Heart left ventricle (tissue), 16 donors: ENCODE results near the gene WDR86. TPM values are rescaled to one million over a fixed set of nuclear protein-coding genes. Genes with fewer than 3 reads are reported as not detected.

Source experiments
- ATAC-seq, 4 donors: fragments of 200-7000 bp; cut with Tn5 transposase; one replicate each; pipeline ENCODE4 v1.9.1; 2020 to 2022; ENCODE audit warnings: moderate library complexity in 4 of 4, mild to moderate bottlenecking in 3 of 4, moderate number of reproducible peaks in 1 of 4
- DNase-seq, 5 donors: peaks; one replicate each; pipeline ENCODE4 v3.0.0-alpha.2; 2020
- H3K27ac ChIP-seq, 12 donors: fragments of 200-600 bp; sonication (generic) in 4 of 12; one replicate each; pipeline versions ENCODE4 v1.5.0 to v1.8.0; 2016 to 2022; ENCODE audit warnings: mild to moderate bottlenecking in 2 of 12
- H3K27me3 ChIP-seq, 9 donors: fragments of 200-600 bp; sonication (generic) in 2 of 9; one replicate each; pipeline versions ENCODE4 v1.5.1 to v1.8.0; 2016 to 2022; ENCODE audit warnings: mild to moderate bottlenecking in 3 of 9
- H3K36me3 ChIP-seq, 9 donors: fragments of 200-600 bp; sonication (generic) in 2 of 9; one replicate each; pipeline versions ENCODE4 v1.5.0 to v1.8.0; 2018 to 2022; ENCODE audit warnings: mild to moderate bottlenecking in 2 of 9
- H3K4me1 ChIP-seq, 12 donors: fragments of 200-600 bp; sonication (generic) in 4 of 12; one replicate each; pipeline versions ENCODE4 v1.5.0 to v1.8.0; 2016 to 2022; ENCODE audit warnings: mild to moderate bottlenecking in 3 of 12
- H3K4me3 ChIP-seq, 12 donors: fragments of 200-600 bp; sonication (generic) in 4 of 12; one replicate each; pipeline versions ENCODE4 v1.5.0 to v1.8.0; 2017 to 2022; ENCODE audit warnings: mild to moderate bottlenecking in 9 of 12, moderate library complexity in 4 of 12
- H3K9me3 ChIP-seq, 12 donors: fragments of 200-600 bp; sonication (generic) in 4 of 12; one replicate each; pipeline versions ENCODE4 v1.5.0 to v1.8.0; 2016 to 2022; ENCODE audit warnings: mild to moderate bottlenecking in 1 of 12
- CTCF ChIP-seq, 12 donors: fragments of 200-600 bp; sonication (generic) in 4 of 12; IDR thresholded peaks; one replicate each; pipeline versions ENCODE4 v1.5.0 to v1.8.0; 2018 to 2022; ENCODE audit warnings: antibody characterized with exemption in 12 of 12, mild to moderate bottlenecking in 5 of 12
- POLR2A ChIP-seq, 2 donors: fragments of 450-650 bp; IDR thresholded peaks; one replicate each; pipeline ENCODE4 v1.6.1; 2017; ENCODE audit warnings: antibody characterized with exemption in 2 of 2, mild to moderate bottlenecking in 2 of 2, moderate library complexity in 2 of 2
- WGBS, 4 donors: extraction: QIAGEN DNeasy Blood & Tissue Kit in 2 of 4; methylation state at CpG; one replicate each; pipeline versions ENCODE4 v1.1.5 to v1.1.7; 2013 to 2018; 5-methylcytosine and 5-hydroxymethylcytosine counted together
- intact Hi-C, 10 donors: fragments of 100-400 bp; cut with DNase I; formaldehyde crosslinking; loops; one replicate each; pipeline versions ENCODE4 v1.11.1 to v1.14.2; 2022
- polyA plus RNA-seq, 2 donors: library from polyadenylated mRNA; stranded (reverse); fragments of 200-250 nt; gene quantifications; one replicate each; pipeline ENCODE4 v1.2.3, GENCODE V29; 2013
- total RNA-seq, 9 donors: library from RNA; depleted of rRNA in 2 of 9; stranded (reverse); fragments of >200 nt in 2 of 9; fragmentation: NEBNext Ultra II Directional in 3 of 9; extraction: Animal tissue kit (Norgen Biotek cat#: 25700) in 3 of 9; gene quantifications; one replicate each; pipeline versions ENCODE4 v1.1.0 to v1.2.4, GENCODE V29; 2016 to 2023
- donor health status: ischemic (EF 13 %, LVEDD 7.1; RV severe dilation, severe dysfunction).
- donor health status: healthy with polysubstance abuse.
- donor health status: DM: no; HTN: yes; CAD: no.
- donor health status: DM: no; HTN: no; CAD: no.
- donor health status: ischemic (EF 25% LVEDD 6.9; RV normal size, moderate dysfunction).
- donor health status: ischemic (EF 25% LVEDD 5.7; RV mildly dilated, moderate dysfunction).
- donor health status: healthy.
- donor health status: DM: yes; HTN: yes; CAD: no.
- donor health status: ischemic (EF 35%, LVEDD 5.7; RV mildly dilated, moderate dysfunction).
- donor health status: nonischemic (EF 11% LVEDD 7.7; RV severe dilation, severe dysfunction).
- donor health status: DM: yes; HTN: yes; CAD: no.
- donor health status: PGD.
- donor health status: ischemic (EF 29% LVEDD 5.4; RV normal size, mild dysfunction).
- donor health status: nonischemic (EF 23%, LVEDD 6.1; RV moderate dilation, normal function).

Gene WDR86
- total and polyA plus RNA-seq, 11 donors, result 0.37 to 1.7 (median 0.52) TPM; not detected in 5

- ATAC-seq, result peak in 1 of 4 donors; percentile 17
- WGBS, 4 donors, result 15 to 32% (median 24%) methylated on average over 24 to 51 of the region's 51 CpGs
Observed at GRCh38 chr7:151439855-151440798, 30.3 kb upstream of the WDR86 start, which contains the start of gene CRYGN. TSS of gene CRYGN (minus strand) at chr7:151440141. CDS start at chr7:151439917, 224 bp downstream.

GRCh38 chr7:151438864-151439601 is 29.2 kb upstream of the WDR86 start:
- no peak for ATAC-seq
- H3K9me3 ChIP-seq, result no peaks in the 10 kb centered on the region
- WGBS, 4 donors, result 91 to 95% (median 93%) methylated on average over 17 of the region's 17 CpGs
- no peak overlapping the region for H3K27ac ChIP-seq
- H3K27me3 ChIP-seq, result peaks cover 0 to 32% (median 6%) of the 10 kb centered on the region in 9 donors
- no peak for TF ChIP-seq CTCF (IDR thresholded peaks at IDR 0.05)
- no peak for TF ChIP-seq POLR2A (IDR thresholded peaks at IDR 0.05)
- H3K4me1 ChIP-seq, result peaks cover 0 to 18% (median 9%) of the 10 kb centered on the region in 12 donors
- no peak for DNase-seq
- intact Hi-C loops, result loop anchor here in 2 of 10 donors (10.0 kb wide), 1 partner anchor 54 kb away; no protein-coding TSS in a partner anchor
- no peak overlapping the region for H3K4me3 ChIP-seq
- no peaks in the 10 kb centered on the region for H3K36me3 ChIP-seq

More at GRCh38 chr7:151439855-151440798, 30.3 kb upstream of the WDR86 start, which contains the start of gene CRYGN:
- H3K9me3 ChIP-seq, result no peaks in the 10 kb centered on the region
- DNase-seq, result no peak
- TF ChIP-seq POLR2A (IDR thresholded peaks at IDR 0.05), result no peak
- no peak for TF ChIP-seq CTCF (IDR thresholded peaks at IDR 0.05)
- H3K27ac ChIP-seq, result peak within 1 kb of the TSS in 1 of 12 donors; percentile 55
- peaks cover 0 to 18% (median 9%) of the 10 kb centered on the region in 12 donors for H3K4me1 ChIP-seq
- peaks cover 0 to 32% (median 6%) of the 10 kb centered on the region in 9 donors for H3K27me3 ChIP-seq
- intact Hi-C loops, result loop anchor here in 2 of 10 donors (10.0 kb wide), 1 partner anchor 55 kb away; no protein-coding TSS in a partner anchor
- peak within 1 kb of the TSS in 10 of 12 donors; percentile 27 to 42 (median 35) for H3K4me3 ChIP-seq
- no peaks in the 10 kb centered on the region for H3K36me3 ChIP-seq

GRCh38 chr7:151437866-151438516 is 28.2 kb upstream of the WDR86 start:
- Histone ChIP-seq H3K9me3 (no peaks in the 10 kb centered on the region), H3K4me1 (peaks cover 0 to 18% (median 9%) of the 10 kb centered on the region in 12 donors), H3K4me3 (no peak overlapping the region), H3K27me3 (peaks cover 0 to 32% (median 6%) of the 10 kb centered on the region in 9 donors), H3K27ac (no peak overlapping the region), H3K36me3 (no peaks in the 10 kb centered on the region)
- ATAC-seq (no peak), DNase-seq (no peak)
- WGBS, 4 donors, result 87 to 93% (median 91%) methylated on average over 23 of the region's 23 CpGs
- intact Hi-C loops, result loop anchor here in 2 of 10 donors (10.0 kb wide), 1 partner anchor 53 kb away; no protein-coding TSS in a partner anchor
- TF ChIP-seq POLR2A (IDR thresholded peaks at IDR 0.05) (no peak), CTCF (IDR thresholded peaks at IDR 0.05) (no peak)
